ENCODE measurements around the gene REEP6. TPM values are rescaled to one million over a fixed set of nuclear protein-coding genes. Genes with fewer than 3 reads are reported as not detected.

REEP6 gene
- total RNA-seq (2012; rRNA removed) = 3.0 and 3.3 TPM in 2 replicates

GRCh38 chr19:1491114-1491848 is at the start of gene REEP6:
TSS of gene REEP6 (plus strand) at chr19:1491181. CDS start at chr19:1491270, 89 bp downstream.
- Histone ChIP-seq H3K9ac (ENCODE audit: low read depth, low read length) (peak within 1 kb of the TSS; percentile 65), H3K9me3 (replicated peaks; ENCODE audit: low read length) (no peaks in the 10 kb centered on the region), H3K27me3 (ENCODE audit: control insufficient read depth, insufficient read depth, low read length) (peaks cover 15% of the 10 kb centered on the region), H3K4me2 (ENCODE audit: low read length) (peak within 1 kb of the TSS; percentile 100), H3K4me1 (ENCODE audit: control insufficient read depth, insufficient read depth, low read length) (peaks cover 15% of the 10 kb centered on the region), H3K4me3 (ENCODE audit: low read length) (peak within 1 kb of the TSS; percentile 94), H3K36me3 (ENCODE audit: insufficient read depth, low read length) (no peaks in the 10 kb centered on the region)

DNA sequence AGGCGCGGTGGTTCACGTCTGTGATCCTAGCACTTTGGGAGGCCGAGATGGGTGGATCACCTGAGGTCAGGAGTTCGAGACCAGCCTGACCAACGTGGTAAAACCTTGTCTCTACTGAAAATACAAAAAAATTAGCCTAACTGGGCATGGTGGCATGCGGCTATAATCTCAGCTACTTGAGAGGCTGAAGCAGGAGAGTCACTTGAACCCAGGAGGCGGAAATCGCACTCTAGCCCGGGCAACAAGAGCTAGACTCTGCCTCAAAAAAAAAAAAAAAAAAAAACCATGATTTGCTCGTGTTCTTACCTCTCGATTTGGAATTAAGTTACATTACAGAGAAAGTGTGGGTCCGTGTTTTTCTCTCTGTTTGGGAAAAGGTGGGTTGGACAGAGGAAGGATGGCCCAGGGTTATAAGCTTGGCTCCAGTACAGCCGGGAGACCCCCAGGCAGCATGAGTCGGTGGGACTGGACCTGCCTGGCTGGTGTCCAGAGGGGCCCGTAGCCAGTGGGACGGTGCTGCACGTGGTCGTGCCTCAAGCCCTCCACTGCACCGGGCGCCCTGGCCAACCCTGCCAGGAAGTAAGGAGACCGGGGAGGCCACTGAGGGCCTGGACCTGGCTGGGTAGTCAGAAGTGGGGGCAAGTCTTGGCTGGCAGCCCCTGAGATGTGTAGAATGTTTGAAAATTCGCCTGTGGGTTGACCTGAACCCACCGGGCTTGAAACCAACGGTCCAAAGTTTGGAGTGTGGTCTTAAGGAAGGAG is 49.1 kb upstream of the REEP6 start:
- Histone ChIP-seq H3K4me2 (ENCODE audit: low read length) (no peak overlapping the region), H3K9me3 (replicated peaks; ENCODE audit: low read length) (no peaks in the 10 kb centered on the region), H3K9ac (ENCODE audit: low read depth, low read length) (peak overlapping the region; percentile 14), H3K36me3 (ENCODE audit: insufficient read depth, low read length) (peaks cover 40% of the 10 kb centered on the region), H3K4me1 (ENCODE audit: control insufficient read depth, insufficient read depth, low read length) (peaks cover 30% of the 10 kb centered on the region), H3K27me3 (ENCODE audit: control insufficient read depth, insufficient read depth, low read length) (peaks cover 6% of the 10 kb centered on the region), H3K4me3 (ENCODE audit: low read length) (no peak overlapping the region)

DNA sequence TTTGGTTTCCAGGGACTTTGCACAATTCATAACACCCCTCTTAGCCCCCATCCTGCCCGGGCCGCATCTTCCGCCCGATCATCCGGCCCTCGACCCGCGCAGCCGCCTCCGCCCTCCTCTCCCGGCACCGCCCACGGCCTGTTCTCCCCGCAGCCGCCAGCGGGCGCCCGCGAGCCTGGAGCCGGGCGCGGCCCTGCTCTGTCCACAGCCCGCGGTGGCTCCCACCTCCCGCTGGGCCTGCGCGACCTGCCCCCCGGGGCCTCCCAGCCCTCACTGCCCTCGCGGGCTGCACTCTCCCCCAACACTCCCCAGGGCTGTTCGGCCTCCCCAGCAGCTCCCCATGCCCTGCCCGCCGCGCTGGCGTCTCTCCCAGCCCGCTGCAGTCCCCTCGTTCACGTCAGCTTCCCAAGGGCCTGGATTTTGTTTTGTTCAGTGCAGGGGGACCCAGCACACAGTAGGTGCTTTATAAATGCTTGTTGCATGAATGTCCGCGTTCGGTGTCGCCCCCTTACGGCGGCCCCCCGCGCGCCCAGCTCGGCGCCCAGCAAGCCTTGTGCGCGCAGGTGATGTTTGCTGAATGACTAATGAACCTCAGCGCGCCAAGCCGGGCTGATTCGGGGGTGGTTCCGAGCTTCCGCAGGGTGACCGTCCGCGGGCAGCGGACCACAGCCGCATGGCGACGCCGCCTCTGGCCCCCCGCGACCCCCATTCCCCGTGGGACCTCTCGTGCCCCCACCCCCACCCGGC is 45.6 kb upstream of the REEP6 start:
- no peak overlapping the region for H3K4me3 ChIP-seq (ENCODE audit: low read length)
- peak overlapping the region; percentile 79 for H3K4me2 ChIP-seq (ENCODE audit: low read length)
- H3K9me3 ChIP-seq (replicated peaks; ENCODE audit: low read length) = no peaks in the 10 kb centered on the region
- H3K4me1 ChIP-seq (ENCODE audit: control insufficient read depth, insufficient read depth, low read length) = peaks cover 18% of the 10 kb centered on the region
- peaks cover 35% of the 10 kb centered on the region for H3K27me3 ChIP-seq (ENCODE audit: control insufficient read depth, insufficient read depth, low read length)
- H3K36me3 ChIP-seq (ENCODE audit: insufficient read depth, low read length) = peaks cover 27% of the 10 kb centered on the region
- no peak overlapping the region for H3K9ac ChIP-seq (ENCODE audit: low read depth, low read length)

GRCh38 chr19:1445932-1446712 is 44.9 kb upstream of the REEP6 start:
- no peak overlapping the region for H3K4me3 ChIP-seq (ENCODE audit: low read length)

DNA sequence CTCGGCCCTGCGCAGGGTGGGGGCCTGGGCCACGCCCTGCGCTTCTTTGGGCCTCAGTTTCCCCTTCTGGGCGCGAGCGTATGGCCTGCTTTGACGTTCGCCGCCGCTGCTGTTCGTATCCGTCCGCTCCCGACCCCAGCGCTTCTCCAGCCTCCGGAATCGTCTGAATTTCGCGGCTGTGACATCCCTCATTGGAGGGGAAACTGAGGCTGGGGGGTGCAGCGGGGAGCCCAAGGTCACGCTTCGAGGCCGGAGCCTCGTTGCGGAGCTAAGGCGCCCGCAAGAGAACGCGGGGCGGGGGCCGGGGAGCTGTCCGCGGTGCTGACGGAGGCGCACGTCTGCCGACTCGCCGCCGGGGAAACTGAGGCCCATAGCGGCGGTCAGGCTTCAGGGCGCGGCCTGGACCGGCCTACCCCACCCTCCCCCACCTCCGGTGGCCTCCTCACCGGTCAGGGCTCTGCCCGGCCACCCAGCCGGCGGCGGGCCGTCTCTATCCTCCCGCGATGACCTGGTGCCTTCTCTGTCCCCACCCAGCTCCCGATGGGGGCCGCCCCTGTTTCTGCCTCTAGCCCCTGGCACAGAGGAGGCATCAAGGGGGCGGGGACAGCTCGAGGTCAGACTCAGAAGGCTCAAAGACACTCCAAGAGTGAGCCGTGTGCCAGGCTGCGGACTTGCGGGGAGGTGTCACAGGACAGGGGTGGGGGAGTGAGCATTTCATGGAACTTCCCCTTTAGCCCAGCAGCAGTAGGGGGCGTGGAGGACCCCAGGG is 44.1 kb upstream of the REEP6 start:
- Histone ChIP-seq H3K4me1 (ENCODE audit: control insufficient read depth, insufficient read depth, low read length) (peaks cover 12% of the 10 kb centered on the region), H3K4me3 (ENCODE audit: low read length) (no peak overlapping the region), H3K4me2 (ENCODE audit: low read length) (no peak overlapping the region), H3K9me3 (replicated peaks; ENCODE audit: low read length) (no peaks in the 10 kb centered on the region), H3K9ac (ENCODE audit: low read depth, low read length) (no peak overlapping the region), H3K27me3 (ENCODE audit: control insufficient read depth, insufficient read depth, low read length) (peaks cover 50% of the 10 kb centered on the region), H3K36me3 (ENCODE audit: insufficient read depth, low read length) (peaks cover 12% of the 10 kb centered on the region)

More at GRCh38 chr19:1445932-1446712, 44.9 kb upstream of the REEP6 start:
- Histone ChIP-seq H3K9ac (ENCODE audit: low read depth, low read length) (no peak overlapping the region), H3K27me3 (ENCODE audit: control insufficient read depth, insufficient read depth, low read length) (peaks cover 43% of the 10 kb centered on the region), H3K36me3 (ENCODE audit: insufficient read depth, low read length) (peaks cover 20% of the 10 kb centered on the region), H3K9me3 (replicated peaks; ENCODE audit: low read length) (no peaks in the 10 kb centered on the region), H3K4me1 (ENCODE audit: control insufficient read depth, insufficient read depth, low read length) (peaks cover 12% of the 10 kb centered on the region), H3K4me2 (ENCODE audit: low read length) (peak overlapping the region; percentile 49)

DNA sequence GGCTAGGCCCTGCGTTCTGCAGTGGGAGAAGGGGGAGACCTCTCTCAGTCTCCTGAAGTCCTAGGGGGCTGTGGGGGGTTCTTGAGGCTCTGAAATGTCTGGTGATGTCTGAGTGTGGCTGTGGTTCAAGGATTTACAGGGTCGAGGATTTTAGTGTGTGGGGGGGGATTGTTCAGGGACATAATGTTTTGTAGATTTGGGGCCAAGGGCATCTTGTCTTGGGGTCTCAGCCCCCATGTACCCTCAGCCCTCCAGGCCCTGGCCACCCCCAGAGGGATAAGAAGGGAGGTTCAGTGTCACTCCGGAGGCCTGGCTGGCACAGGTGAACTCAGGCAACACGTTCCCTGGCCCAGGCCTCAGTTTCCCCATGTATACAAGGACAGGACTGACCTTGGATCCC is 43.5 kb upstream of the REEP6 start:
- Histone ChIP-seq H3K9me3 (replicated peaks; ENCODE audit: low read length) (no peaks in the 10 kb centered on the region), H3K4me2 (ENCODE audit: low read length) (no peak overlapping the region), H3K9ac (ENCODE audit: low read depth, low read length) (no peak overlapping the region), H3K4me3 (ENCODE audit: low read length) (no peak overlapping the region), H3K27me3 (ENCODE audit: control insufficient read depth, insufficient read depth, low read length) (peaks cover 56% of the 10 kb centered on the region), H3K36me3 (ENCODE audit: insufficient read depth, low read length) (peaks cover 6% of the 10 kb centered on the region), H3K4me1 (ENCODE audit: control insufficient read depth, insufficient read depth, low read length) (peaks cover 16% of the 10 kb centered on the region)

- Histone ChIP-seq H3K9ac (ENCODE audit: low read depth, low read length) (no peak overlapping the region), H3K27me3 (ENCODE audit: control insufficient read depth, insufficient read depth, low read length) (peaks cover 61% of the 10 kb centered on the region), H3K4me2 (ENCODE audit: low read length) (no peak overlapping the region), H3K9me3 (replicated peaks; ENCODE audit: low read length) (no peaks in the 10 kb centered on the region), H3K4me3 (ENCODE audit: low read length) (no peak overlapping the region), H3K4me1 (ENCODE audit: control insufficient read depth, insufficient read depth, low read length) (peaks cover 16% of the 10 kb centered on the region), H3K36me3 (ENCODE audit: insufficient read depth, low read length) (peaks cover 2% of the 10 kb centered on the region)
Observed at GRCh38 chr19:1447944-1448343, 43.0 kb upstream of the REEP6 start.

DNA sequence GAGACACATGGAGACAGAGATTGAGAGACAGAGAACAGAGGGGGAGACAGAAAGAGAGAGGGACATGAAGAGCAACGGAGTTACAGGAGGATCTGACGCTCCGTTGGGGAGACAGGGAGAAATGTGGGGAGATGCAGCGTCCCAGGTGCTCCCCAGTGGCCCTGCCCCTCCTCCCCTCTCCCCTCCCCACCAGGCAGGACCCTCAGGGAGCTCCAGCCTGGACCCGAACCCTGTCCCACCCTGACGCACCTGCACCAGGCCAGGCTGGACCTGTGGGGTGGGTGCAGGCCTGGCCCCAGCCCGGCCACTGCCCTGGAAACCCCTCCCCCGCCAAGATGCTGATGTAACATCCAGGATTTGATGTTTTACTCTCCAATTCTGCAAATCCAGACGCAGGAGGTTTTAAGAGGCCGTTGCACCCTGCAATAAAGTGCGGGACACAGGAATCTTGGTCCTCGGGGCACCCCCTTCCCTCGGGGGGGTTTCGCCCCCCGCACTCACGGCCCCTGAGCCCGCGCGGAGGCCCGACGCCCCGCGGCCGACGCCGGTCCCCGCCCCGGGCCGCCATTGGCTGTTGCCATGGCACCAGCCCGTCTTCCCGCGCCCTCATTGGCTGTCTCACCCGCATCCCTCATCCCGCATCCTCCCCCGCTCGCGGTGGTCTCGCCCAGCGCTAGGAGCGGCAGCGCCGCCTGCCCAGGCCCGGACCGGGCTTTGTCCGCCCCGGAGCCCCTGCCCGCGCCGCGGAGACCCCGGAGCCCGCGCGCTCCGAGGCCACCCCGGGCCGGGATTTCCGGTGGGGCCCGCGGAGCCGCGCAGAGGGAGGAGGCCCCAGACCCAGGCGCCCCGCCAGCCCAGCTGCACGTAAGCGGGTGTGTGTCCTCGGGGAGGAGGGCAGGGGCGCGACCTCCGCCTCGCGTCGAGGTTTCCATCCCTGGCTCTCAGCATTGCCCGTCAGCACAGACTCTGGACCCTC is 41.2 kb upstream of the REEP6 start, which contains the start of gene APC2:
Gene APC2, plus strand, starts transcription at position 655 of the 976 bp plus-strand sequence. CDS start 2,881 bp downstream, outside the sequence.
- Histone ChIP-seq H3K4me2 (ENCODE audit: low read length) (peak within 1 kb of the TSS; percentile 22), H3K27me3 (ENCODE audit: control insufficient read depth, insufficient read depth, low read length) (peaks cover 74% of the 10 kb centered on the region), H3K4me1 (ENCODE audit: control insufficient read depth, insufficient read depth, low read length) (peaks cover 23% of the 10 kb centered on the region), H3K9me3 (replicated peaks; ENCODE audit: low read length) (no peaks in the 10 kb centered on the region), H3K4me3 (ENCODE audit: low read length) (no peak within 1 kb of the TSS), H3K9ac (ENCODE audit: low read depth, low read length) (no peak within 1 kb of the TSS), H3K36me3 (ENCODE audit: insufficient read depth, low read length) (no peaks in the 10 kb centered on the region)

- no peak overlapping the region for H3K9ac ChIP-seq (ENCODE audit: low read depth, low read length)
- no peak overlapping the region for H3K4me3 ChIP-seq (ENCODE audit: low read length)
- peaks cover 19% of the 10 kb centered on the region for H3K4me1 ChIP-seq (ENCODE audit: control insufficient read depth, insufficient read depth, low read length)
- peaks cover 86% of the 10 kb centered on the region for H3K27me3 ChIP-seq (ENCODE audit: control insufficient read depth, insufficient read depth, low read length)
- H3K9me3 ChIP-seq (replicated peaks; ENCODE audit: low read length) = no peaks in the 10 kb centered on the region
- H3K36me3 ChIP-seq (ENCODE audit: insufficient read depth, low read length) = no peaks in the 10 kb centered on the region
- H3K4me2 ChIP-seq (ENCODE audit: low read length) = no peak overlapping the region
Observed at GRCh38 chr19:1450735-1451731, 39.9 kb upstream of the REEP6 start.
